GDM1 (cell line): ENCODE results near the gene SLC25A13.
"Not testable (repeated sequence)": the region's sequence is repeated elsewhere in the genome, so short reads cannot be mapped to it uniquely, and the experiment has no call there.

ENCODE experiments used
- DNase-seq: peaks from one replicate; lab custom pipeline; 2025; lab: John Stamatoyannopoulos, UW

The SLC25A13 gene, protein sequence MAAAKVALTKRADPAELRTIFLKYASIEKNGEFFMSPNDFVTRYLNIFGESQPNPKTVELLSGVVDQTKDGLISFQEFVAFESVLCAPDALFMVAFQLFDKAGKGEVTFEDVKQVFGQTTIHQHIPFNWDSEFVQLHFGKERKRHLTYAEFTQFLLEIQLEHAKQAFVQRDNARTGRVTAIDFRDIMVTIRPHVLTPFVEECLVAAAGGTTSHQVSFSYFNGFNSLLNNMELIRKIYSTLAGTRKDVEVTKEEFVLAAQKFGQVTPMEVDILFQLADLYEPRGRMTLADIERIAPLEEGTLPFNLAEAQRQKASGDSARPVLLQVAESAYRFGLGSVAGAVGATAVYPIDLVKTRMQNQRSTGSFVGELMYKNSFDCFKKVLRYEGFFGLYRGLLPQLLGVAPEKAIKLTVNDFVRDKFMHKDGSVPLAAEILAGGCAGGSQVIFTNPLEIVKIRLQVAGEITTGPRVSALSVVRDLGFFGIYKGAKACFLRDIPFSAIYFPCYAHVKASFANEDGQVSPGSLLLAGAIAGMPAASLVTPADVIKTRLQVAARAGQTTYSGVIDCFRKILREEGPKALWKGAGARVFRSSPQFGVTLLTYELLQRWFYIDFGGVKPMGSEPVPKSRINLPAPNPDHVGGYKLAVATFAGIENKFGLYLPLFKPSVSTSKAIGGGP

DNA sequence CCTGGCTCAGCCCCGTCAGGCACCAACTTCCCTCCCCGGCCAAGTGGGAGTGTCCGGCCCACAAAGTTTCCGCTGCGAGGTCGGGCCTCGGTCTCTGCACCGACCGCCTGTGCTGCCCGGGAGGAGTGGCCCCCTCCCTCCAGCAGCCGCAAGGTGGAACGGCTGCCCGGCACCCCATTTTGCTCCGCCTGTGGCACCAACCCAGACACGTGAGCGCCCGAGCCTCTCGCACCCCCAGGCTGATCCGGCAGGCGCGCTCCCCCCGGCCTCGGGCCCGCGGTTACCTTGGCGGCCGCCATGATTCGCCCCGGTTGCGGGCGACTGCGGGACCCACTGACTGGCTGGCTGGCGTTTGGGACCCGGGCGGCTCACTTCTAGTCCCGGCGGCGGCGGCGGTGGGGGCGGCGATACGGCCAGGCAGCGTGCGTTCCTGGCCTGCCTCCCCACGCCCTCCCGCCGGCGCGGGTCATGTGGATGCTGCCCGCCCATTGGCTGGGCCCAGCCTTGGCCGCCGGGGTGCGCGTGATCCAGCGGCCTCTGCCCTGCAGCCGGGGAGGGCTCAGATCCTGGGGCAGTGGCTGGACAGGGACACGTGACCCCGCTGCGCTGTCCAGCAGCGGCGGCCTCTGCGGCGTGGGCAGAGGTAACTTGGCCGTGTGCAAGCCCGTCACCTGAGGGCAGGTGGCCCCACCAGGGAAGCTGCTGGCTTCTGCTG lies at the start of gene SLC25A13:
SLC25A13 (minus strand) TSS at position 441 of the 715 bp plus-strand sequence; CDS start at position 299, 142 bp downstream.
- DNase-seq: peak; percentile 63

- not testable (repeated sequence) for DNase-seq
Measured at GRCh38 chr7:96365916-96366315, 44.0 kb upstream of the SLC25A13 start.

DNA sequence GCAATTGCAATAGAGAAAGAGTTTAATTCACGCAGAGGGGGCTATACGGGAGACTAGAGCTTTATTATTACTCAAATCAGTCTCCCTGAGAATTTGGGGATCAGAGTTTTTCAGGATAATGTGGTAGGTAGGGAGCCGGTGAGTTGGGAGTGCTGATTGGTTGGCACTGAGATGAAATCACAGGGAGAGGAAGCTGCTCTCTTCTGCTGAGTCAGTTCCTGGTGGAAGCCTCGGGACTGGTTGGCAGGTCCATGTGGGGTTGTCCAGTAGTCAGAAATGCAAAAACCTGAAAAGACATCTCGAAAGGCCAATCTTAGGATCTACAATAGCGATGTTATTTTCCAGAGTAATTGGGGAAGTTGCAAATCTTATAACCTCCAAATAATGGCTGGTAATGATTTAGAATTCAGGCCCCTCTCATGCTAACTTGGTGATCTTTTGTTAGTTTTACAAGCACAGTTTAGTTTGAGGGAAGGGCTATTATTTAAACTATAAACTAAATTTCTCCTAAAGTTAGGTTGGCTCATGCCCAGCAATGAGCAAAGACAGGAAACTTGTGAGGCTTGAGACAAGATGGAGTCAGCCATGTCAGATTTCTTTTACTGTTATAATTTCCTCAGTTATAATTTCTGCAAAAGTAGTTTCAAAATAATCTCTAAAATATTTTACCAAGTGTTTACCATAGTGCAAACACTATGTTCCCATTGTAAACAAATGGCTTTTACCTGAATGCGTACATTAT lies 39.4 kb upstream of the SLC25A13 start:
- no peak for DNase-seq

- DNase-seq: no peak
Measured at GRCh38 chr7:96359876-96360275, 38.0 kb upstream of the SLC25A13 start.

- DNase-seq: not testable (repeated sequence)
Measured at GRCh38 chr7:96358236-96358971, 36.5 kb upstream of the SLC25A13 start.

DNA sequence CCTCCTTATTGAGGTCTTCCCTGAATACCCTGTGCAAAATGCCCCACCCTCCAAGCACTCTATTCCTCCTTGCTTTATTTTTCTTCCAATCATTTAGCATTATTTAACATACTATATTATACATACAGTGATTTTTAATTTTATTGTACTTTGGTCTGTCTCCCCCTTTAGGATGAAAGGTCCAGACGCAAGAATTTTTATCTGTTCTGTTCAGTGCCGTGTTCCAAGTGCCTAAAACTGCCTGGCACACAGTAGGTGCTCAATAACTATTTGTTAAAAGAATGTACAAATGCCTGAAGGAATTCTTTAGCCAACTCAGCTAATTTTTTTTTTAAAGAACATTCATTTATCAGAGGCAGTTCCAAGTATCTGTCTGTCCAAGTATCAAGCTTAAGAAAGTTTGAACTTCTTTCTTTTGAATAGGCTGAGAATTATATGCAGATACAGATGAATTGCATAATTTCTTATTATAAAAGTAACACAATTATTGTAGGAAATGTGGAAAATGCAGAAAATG lies 34.1 kb upstream of the SLC25A13 start:
- no peak for DNase-seq

DNA sequence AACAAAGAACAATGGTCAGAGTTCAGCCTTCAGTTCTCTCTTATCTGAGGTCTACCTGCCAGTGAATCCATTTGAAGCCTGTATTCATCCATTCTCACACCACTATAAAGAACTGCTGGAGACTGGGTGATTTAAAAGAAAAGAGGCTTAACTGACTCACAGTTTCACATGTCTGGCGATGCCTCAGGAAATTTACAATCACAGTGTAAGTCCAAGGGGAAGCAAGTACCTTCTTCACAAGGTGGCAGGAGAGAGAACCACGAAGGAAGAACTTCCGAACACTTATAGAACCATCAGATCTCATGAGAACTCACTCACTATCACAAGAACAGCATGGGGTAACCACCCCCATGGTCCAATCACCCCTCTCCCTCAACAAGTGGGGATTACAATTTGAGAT lies 33.0 kb upstream of the SLC25A13 start:
- no peak for DNase-seq

- DNase-seq: no peak
Measured at GRCh38 chr7:96349572-96349971, 27.7 kb upstream of the SLC25A13 start.

DNA sequence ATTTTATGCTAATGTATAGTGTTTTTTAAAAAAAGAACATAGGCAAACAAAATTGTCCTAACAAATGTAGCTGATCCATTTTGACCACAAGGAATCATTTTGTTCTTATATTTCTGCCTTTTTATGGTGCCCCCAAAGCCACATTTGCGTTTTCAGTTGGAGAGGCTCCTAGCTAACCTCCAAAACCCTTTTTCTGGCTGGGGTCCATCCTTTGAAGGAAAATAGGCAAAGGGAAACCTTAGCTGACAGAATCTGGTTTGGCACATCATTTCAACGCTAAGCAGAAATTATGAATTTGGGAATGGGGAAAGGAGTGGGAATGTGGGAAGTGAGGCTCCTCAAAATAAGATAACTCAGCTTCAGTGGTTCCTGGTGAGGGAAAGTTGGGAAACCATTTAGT lies 25.6 kb upstream of the SLC25A13 start:
- no peak for DNase-seq

DNA sequence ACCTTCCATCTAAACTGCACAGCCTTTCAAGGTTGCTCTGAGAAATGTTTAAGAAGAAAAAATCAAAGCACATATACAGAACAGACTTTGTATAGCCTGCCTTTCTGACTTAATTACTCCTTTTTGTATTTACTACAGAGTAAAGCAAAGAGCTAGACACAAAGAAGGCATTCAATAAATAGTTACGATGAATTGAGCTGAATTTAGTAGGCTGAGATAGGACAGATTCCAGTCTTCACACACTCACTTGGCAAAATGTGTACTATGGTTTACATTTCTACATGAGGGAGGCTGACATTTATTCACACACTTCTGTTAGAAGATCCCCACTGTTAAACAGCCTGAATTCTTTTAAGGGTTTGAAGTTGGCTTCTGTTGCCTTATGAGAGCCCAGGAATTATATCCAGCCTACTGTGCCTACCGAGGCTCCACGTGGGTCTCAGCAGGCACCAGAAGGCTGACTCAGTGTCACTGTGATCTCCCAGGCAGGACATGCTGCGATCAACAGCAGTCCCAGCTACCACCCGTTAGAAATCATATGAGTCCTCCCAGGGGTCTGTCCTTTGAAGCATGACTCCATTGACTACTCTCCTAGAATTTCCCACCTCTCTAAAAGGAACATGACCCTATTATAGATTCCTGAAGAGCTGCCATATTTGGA lies 24.5 kb upstream of the SLC25A13 start:
- DNase-seq: no peak

DNA sequence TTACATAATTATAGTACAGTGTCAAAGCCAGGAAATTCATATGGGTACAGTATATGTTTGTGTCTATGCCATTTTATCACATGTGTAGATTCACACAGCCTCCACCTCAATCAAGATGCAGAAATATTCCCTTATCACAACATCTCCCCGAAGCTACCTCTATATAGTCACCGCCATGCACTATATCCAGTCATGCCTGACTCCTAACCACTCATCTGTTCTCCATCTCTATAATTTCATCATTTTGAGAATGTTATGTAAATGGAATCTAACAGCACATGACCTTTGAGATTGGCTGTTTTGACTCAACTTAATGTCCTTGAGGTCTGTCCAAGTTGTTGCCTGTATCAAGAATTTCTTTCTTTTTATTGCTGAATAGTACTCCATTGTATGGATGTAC lies 22.3 kb upstream of the SLC25A13 start:
- DNase-seq: no peak

DNA sequence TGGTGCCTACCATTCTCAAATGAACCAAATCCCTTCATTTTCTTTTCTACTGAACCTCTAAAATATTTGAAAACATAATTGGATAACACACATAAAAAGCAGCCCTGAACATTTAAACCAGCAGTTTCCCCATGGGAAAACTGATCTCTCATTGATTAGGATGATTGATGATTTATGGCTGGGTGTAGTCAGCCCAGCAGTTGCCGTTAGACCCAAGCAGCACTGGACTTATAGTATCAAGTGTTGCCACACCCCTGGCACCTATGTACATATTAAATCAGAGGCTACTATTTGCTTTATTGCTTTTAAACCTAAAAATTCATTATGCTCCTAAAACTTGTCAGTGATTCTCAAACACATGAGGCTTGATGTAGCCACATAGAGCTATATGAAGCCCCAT lies 20.2 kb upstream of the SLC25A13 start:
- no peak for DNase-seq

GRCh38 chr7:96337519-96337918 lies 15.6 kb upstream of the SLC25A13 start:
- DNase-seq: no peak

DNA sequence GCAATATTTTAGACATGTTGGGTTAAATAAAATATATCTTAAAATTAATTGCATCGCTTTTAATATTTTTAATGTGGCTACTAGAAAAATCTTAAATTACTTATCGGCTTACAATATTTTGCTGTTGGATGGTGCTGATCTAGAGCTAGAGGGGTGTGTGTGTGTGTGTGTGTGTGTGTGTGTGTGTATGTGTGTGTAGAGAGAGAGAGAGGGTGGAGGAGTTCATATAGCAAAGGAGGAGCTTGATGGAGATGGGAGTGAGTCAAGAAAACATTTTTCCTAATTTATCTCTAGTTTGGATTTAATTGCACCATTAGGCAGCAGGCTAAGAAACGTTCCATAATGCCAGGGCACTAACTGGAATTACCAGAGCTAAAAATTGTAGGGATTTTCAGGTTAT lies 10.4 kb upstream of the SLC25A13 start:
- DNase-seq: no peak

- no peak for DNase-seq
Measured at GRCh38 chr7:96331775-96332174, 9.9 kb upstream of the SLC25A13 start.

GRCh38 chr7:96331233-96331632 lies 9.3 kb upstream of the SLC25A13 start:
- DNase-seq: no peak

- DNase-seq: no peak
Measured at GRCh38 chr7:96330193-96330592, 8.3 kb upstream of the SLC25A13 start.

GRCh38 chr7:96329241-96329640 lies 7.3 kb upstream of the SLC25A13 start:
- no peak for DNase-seq

DNA sequence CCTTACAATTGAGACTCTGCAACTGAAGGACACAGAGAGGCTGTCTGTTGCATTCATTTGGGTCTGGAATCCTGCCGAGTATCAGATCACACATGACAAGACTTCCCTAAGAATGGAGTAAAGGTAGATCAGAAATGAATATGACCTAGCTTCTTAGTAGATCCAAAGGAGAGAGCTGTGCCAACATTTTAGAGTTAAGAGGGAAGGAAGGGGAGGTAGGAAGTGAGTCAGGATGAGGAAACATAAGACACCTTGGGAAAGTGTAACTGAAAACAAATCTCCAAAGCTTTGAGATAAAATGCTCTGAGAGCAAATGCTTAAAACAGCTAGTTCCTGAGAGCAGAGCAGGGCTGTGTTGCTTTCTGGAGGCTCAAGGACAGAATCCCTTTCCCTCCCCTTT lies 6.1 kb upstream of the SLC25A13 start:
- no peak for DNase-seq

- no peak for DNase-seq
Measured at GRCh38 chr7:96327429-96327828, 5.5 kb upstream of the SLC25A13 start.

DNA sequence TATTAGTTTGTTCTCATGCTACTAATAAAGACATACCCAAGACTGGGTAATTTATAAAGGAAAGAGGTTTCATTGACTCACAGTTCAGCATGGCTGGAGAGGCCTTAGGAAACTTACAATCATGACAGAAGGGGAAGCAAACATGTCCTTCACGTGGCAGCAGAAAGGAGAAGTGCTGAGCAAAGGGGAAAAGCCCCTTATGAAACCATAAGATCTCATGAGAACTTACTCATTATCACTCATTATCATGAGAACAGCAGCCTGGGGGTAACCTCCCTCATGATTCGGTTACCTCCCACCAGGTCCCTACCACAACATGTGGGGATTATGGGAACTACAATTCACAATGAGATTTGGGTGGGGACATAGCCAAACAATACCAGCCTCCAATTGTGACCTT lies 4.9 kb upstream of the SLC25A13 start:
- DNase-seq: not testable (repeated sequence)
